GM19452 (cell line): ENCODE results near the gene PLXNB3.
"Not testable (repeated sequence)": the region's sequence is repeated elsewhere in the genome, so short reads cannot be mapped to it uniquely, and the experiment has no call there.

ENCODE experiments used
- ATAC-seq: cut with Tn5 transposase; IDR thresholded peaks from one replicate; pipeline ENCODE4 v1.9.1; 2021; ENCODE audit not compliant: unreplicated experiment

PLXNB3 gene

DNA sequence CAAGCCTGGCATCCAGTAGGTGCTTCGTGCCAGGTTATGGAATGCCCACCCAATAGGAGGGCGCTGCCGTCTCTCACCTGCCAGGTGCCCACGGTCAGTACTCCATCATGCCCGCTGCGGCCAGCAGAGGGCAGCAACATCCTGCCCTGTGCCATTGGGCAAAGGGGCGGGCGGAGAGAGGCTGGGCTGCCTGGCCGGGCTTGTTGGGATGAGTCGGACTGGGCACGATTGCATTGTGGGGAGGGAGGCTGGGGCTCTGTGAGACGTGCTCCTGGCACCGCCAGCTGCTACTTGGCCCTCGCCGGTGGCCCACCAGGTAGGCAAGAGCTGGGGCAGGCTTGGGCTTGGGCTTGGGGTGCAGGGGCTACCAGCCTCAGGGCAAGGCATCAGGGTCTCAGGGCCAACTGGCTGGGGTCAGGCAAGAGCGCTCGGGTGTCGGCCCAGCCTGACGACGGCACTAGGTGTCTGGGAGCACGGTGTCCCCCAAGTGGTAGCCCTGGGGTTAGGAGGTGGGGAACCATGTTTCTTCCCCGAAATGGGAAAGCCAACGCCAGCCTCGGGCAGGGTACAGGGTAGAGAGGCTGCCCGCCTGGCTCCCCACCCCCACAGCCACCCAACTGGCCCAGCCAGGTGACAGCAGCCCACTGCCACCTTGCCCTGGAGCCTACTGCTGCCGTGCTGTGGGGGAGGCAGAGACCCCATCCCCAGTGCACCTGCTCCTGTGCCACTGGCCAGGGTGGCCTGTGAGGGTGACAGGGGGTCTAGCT, at the start of gene PLXNB3:
TSS of gene PLXNB3 (plus strand) at position 261 of the 767 bp plus-strand sequence. CDS start 1,287 bp downstream, outside the sequence.
- peak; percentile 51 for ATAC-seq

DNA sequence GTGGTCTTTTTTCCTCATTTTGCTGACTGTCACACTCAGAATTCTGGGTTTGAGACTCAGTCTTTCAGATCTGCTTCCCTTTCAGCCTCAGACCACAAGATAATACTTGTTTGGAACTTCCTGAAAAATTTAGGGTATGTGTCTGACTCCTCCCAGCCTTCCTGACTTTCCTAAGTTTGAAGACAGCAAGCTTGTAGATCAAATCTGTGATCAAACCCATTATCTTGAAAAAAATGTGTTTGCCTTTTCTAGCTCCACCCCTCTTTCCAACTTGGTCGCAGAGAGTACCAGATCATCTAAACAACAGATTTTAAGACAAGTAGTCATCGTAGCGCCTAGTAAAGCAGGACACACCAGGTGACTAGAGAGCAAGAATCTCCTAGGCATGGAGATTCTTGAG, 49.8 kb upstream of the PLXNB3 start:
- ATAC-seq = no peak

DNA sequence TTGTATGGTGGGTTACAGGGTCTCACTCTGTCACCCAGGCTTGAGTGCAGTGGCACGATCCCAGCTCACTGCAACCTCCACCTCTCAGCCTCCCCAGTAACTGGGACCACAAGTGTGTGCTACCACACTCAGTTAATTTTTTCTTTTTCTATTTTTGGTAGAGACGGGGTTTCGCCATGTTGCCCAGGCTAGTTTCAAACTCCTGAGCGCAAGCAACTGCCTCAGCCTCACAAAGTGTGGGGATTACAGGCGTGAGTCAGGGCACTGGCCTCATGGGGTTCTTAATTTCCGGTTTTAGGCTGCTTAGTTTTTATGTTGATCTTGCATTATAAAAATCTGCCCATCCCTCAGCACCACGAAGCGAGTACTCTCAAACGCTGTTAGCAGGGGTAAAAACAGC, 46.6 kb upstream of the PLXNB3 start:
- no peak for ATAC-seq

DNA sequence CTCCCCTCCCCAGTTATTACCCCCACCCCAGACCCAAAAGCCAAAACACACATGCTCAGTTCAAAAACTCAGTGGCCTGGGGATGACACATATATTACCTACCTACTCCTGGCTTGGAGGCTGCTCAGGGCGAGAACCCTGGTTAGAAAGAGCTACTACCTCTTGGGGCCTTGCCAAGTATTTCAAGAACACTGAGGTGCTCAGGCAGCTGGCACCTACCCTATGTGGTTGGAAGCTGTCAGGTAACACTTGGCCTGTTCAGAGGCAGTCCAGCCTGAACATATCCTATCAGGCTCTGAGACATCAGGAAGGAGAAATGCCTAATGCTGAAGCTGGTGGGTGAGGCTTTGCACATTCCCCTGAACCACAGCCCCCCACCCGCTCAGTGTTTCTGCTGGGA, 44.8 kb upstream of the PLXNB3 start:
- no peak for ATAC-seq

DNA sequence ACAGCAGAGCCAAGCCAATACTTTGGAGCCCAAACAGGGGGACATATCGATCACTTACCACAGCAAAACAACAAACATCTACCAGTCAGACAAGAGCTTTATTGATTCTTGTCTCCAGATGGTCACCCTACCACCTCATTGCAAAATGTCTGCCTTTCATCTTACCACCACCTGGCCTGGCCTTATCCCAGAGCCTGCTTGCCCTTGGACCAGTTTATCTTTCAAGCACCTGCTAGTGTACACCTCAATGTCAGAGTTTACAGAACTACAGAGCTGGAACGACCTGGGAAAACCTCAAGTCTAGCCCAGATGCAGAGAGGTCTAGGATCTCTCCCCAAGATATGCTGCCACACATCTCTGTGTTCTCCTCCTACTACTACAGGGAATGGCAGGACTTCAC, 44.3 kb upstream of the PLXNB3 start:
- no peak for ATAC-seq

DNA sequence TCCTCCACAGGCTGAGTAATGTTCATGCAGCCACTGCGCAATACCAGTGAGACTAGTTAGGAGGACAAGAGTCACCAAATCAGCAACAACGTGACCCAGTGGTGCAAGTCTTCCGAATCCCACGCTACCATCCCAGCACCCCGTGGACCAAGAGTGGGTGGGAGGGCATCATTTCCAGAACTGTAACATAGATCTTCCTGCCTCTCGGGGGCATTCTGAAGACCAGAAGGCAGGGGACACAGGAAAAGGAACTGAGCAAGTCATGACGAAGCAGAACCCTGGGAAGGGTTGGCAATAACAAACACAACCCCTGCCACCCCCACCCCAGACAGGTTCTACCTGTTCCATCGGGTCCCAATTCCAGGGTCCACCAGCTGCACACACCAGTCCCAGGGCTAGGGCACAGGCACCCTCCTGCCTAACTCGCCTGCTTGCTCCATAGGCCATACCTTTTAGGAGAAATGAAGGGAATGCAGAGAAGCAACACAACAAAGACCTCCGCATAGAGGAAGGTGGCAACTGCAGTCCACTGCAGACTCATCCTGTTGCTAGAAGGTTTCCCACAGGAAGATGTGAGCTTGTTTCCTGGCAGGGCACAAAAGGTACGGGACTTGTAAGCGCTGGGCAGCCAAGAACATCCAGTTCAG, 41.2 kb upstream of the PLXNB3 start:
- no peak for ATAC-seq

DNA sequence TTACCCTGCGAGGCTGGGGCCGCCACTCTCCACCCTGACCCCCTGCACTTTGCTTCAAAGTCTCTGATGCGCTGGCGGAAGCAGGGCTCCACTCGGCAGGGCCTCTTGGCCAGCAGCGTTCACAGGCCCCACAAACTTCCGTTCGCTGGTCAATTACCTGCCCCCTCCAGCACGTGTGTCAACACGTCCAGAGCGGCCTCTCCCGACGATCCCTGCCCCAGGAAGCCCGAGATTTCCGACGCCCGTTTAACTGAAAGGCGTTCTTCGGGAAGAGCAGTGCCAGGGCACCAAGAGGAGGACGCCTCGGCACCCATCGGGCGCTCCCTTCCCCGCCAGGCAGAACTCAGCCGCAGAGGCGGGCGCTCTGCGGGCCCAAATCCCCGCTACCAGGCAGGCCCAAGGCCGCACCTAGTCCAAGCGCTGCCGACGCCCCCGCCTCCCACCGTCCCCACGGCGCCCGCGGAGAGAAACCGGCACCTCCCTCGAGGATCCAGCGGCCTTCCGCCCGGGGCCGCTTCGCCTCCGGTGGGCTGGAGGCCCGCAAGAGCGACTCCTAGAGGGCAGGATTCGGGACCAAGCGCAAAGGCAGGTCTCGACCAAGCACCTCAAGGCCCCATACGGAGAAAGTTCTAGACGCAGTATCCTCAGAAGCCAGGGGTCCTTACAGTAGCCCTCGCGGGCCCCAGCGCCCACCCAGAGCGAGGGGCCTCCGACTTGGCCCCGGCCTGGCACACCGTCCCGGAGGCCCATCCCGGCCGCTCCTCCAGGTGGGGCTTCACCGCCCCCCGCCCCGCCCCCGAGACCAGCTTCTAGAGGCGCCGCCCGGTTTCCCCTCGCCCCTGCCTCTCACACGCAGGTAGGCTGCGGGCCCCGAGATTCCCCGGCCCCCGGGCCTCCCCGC, 40.4 kb upstream of the PLXNB3 start:
- peak; percentile 37 for ATAC-seq

DNA sequence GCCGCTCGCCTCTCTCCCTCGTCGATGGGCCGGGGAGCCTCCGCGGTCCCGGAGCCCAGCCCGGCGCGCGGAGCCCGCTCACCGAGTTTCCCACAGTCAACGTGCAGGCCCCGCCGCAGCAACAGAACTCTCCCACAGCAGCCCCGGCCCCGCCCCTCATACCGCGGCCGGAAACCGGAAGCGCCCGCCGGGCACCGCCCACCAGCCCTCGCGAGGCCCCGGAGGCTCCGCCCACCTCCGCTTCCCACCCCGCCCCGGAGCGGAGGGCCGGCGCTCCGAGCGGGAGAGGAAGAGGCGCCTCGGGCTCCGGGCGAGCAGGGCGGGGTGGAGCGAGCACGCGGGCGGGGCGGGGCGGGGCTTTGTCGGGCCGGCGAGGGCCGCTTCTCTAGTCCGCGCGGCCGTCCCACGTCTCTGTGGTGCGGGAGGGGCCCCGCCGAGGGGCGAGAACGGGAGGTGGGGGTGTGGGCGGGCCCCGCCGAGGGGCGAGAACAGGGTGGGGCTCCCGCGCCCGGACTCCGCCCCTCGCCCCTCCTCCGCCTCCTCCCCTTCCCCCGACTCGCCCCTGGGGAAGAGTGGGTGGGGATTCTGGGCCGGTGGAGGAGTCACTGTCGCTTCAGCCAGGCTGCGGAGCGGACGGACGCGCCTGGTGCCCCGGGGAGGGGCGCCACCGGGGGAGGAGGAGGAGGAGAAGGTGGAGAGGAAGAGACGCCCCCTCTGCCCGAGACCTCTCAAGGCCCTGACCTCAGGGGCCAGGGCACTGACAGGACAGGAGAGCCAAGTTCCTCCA, 39.6 kb upstream of the PLXNB3 start, which contains the start of the genes ABCD1 and BCAP31:
TSS of gene ABCD1 (plus strand) at position 605 of the 787 bp plus-strand sequence. CDS start 411 bp downstream, outside the sequence.
TSS of gene BCAP31 (minus strand) at position 136 of the 787 bp plus-strand sequence. CDS start 1,143 bp downstream, outside the sequence.
- ATAC-seq = peak; percentile 57

DNA sequence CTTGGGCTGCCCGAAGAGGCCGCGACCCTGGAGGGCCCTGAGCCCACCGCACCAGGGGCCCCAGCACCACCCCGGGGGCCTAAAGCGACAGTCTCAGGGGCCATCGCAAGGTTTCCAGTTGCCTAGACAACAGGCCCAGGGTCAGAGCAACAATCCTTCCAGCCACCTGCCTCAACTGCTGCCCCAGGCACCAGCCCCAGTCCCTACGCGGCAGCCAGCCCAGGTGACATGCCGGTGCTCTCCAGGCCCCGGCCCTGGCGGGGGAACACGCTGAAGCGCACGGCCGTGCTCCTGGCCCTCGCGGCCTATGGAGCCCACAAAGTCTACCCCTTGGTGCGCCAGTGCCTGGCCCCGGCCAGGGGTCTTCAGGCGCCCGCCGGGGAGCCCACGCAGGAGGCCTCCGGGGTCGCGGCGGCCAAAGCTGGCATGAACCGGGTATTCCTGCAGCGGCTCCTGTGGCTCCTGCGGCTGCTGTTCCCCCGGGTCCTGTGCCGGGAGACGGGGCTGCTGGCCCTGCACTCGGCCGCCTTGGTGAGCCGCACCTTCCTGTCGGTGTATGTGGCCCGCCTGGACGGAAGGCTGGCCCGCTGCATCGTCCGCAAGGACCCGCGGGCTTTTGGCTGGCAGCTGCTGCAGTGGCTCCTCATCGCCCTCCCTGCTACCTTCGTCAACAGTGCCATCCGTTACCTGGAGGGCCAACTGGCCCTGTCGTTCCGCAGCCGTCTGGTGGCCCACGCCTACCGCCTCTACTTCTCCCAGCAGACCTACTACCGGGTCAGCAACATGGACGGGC, 38.8 kb upstream of the PLXNB3 start:
- ATAC-seq = no peak

DNA sequence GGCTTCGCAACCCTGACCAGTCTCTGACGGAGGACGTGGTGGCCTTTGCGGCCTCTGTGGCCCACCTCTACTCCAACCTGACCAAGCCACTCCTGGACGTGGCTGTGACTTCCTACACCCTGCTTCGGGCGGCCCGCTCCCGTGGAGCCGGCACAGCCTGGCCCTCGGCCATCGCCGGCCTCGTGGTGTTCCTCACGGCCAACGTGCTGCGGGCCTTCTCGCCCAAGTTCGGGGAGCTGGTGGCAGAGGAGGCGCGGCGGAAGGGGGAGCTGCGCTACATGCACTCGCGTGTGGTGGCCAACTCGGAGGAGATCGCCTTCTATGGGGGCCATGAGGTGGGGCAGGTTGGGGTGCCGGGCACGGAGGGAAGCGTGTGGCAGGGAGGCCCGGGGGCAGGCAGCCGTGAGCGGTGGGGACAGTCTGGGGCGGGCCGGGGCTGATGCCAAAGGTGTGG, 38.2 kb upstream of the PLXNB3 start:
- ATAC-seq = no peak

DNA sequence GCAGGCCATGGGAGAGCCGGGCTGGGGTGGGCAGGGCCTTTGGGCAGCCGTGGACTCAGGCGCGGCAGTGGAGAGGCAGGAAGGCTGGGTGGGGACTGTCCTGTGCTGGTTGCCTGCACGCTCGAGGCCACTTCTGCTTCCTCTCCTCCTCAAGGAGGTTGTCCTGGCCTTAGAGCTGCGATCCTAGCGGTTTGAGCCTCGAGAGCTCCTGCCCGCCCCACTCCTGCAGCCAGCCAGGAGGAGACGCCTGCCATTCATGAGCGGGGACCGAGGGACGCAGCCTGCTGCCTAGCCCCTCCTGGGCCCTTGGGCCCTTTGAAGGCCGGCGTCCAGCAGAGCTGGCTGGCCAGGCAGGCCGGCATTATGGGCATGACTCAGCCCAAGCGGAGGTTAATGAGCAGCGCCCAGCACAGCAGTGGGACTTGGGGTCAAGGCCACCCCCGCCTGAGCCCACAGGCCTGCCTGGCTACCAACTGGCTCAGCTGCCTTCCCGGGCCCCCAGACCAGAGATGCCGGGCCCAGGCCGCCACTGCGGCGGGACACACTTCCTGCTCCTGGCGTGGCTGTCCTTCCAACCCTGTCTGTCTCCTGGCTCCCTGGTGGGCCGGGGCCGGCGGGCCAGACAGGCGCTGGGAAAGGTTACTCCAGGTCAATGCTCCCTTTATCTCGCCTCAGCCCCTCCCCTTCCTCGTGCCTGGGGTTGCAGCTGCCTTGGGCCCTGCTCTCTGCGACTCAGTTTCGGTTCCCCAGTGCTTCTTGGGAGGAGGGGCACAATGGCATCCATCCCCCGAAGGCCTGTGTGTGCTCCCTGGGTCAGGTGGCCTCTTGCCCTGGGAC, 37.5 kb upstream of the PLXNB3 start:
- peak; percentile 36 for ATAC-seq

DNA sequence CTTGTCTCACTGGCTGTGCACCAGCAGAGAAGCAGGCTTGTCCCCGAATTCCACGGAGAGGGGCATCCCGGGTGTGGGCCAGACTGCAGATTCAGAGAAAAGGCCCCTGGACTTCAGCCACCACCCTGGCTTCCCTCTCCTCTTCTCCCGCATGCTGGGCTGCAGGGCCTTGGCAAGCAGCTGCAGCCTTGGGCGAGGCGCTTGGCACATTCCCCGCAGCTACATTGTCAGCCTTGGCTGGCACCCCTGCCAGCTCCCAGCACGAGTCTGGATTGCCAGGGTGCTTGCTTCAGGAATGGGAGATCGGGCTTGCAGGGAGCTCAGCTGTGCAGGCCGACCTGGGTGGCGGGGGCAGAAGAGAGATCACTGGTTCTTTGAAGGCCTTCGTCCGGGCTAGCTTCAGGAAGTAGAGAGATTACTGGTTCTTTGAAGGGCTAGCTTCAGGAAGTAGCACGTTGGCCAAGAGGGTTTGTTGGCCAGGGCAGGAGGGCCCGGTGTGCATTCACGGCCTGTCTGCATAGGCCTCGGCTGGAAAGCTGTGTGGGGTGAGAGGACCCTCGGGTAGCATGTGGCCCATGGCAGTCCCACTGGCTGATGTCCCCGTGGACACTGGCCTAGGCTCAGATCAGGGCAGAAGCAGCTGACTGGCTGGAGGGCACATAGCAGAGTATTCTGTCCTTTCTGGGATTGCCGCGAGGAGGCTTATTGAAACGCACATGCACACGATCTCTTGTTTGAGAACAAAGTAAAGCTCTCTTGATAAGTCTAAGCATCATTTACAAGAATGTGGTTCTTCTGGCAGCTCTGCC, 36.7 kb upstream of the PLXNB3 start:
- ATAC-seq = no peak

DNA sequence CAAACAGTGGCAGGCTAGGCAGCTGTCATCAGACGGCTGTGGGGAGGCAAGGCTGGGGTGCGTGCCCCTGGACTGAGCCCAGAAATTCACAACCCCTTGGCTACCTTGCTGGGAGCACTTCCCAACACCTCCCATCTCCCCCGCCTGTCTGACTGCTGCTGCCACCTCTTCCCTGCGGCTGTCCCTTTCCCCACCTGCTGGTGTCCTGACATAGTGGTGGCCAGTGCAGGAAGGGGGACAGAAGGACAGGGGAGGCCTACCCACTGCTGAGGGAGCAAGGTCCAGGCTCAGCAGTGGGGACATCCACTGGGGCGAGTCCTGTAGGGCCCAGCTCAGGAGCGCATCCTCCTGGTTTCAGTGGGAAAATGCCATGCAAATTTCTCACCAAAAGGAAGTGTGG, 36.0 kb upstream of the PLXNB3 start:
- no peak for ATAC-seq

DNA sequence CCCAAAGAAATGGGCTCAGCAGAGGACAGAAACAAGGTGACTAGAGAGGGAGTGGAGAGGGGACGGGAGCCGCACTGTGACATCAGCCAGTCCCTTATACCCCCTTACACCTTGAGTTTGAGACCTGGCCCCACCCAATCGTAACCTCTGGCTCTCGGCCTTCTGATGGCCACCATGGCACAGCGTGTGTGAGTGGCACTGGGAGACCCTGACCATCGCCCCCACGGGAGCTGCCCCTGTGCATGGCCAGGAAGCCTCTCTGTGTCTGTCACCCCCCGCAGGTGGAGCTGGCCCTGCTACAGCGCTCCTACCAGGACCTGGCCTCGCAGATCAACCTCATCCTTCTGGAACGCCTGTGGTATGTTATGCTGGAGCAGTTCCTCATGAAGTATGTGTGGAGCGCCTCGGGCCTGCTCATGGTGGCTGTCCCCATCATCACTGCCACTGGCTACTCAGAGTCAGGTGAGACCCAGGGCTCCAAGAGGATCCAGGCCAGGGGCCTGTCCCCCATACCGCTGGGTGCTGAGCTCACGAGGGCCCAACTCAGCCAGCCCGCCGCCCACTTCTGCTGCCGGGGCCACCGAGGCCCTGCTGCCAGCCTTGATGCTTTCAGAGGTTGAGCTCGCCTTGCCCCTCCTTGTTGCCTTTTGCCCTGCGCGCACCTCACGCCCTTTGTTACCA, 35.0 kb upstream of the PLXNB3 start:
- no peak for ATAC-seq

DNA sequence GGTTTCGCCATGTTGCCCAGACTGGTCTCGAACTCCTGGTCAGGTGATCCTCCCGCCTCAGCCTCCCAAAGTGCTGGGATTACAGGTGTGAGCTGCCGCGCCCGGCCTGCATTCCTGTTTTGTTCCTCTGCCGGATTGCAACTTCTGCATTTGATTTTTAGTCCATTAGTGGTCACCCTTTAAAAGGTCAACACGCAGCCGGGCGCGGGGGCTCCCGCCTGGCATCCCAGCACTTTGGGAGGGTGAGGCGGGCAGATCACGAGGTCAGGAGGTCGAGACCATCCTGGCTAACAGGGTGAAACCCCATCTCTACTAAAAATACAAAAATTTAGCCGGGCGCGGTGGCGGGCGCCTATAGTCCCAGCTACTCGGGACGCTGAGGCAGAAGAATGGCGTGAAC, 33.9 kb upstream of the PLXNB3 start:
- ATAC-seq = not testable (repeated sequence)

DNA sequence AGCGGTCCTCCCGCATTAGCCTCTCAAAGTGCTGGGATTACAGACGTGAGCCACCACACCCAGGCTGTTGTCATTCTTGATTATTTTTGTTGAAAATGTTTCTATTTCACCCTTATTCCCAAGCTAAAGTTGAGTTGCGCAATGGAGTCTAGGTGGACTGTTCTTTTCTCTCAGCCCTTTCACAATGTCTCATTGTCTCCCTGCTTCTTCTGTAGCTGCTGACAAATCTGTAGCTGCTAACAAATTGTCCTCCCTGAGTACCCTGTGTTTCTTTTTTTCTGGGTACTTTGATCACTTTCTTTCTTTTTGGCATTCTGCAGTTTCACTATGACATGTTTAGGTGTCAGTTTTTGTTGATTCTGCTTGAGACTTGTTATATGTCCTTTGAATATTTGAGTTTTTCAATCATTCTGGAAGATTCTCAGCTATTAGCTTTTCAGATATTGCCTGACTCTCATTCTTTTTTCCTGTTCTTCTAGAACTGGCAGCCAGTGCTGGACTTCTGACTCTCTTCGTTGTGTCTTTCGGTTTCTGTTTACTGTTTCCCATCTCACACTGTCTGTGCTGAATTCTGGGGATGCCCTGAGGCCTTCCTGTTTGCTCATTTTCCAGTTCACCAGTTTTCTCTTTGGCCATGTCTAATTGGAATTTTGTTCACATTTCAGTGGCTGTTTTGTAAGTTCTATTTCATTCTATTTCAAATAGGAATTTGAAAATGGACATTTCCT, 32.8 kb upstream of the PLXNB3 start:
- ATAC-seq = no peak

DNA sequence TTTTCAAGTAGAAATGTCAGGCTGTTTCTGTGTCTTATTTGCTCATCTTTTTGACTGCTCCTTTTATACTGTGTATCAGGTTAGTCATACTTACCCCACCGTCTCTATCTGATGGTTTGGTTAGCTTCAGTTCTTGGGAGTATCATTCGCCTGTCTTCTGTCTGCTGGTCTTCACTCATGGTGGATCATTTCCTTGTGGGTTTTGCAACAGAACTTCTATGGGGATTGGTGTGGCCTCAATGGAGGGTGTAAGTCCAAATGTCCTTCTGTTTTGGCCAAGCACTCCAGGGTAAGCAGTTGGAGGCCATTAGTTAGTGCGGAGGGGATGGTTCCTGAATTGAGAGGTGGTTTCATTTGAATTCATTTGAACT, 32.2 kb upstream of the PLXNB3 start:
- no peak for ATAC-seq
